Activated T-helper 1 cell treated with anti-CD3 and anti-CD28 coated beads, Interleukin-12 subunit alpha, Interleukin-12 subunit beta, Interleukin-2, Interleukin-4 antibody, amounts not matched to agents 30 ng/mL and 10 ng/mL and 1 ng/mL, durations not matched to agents 14 hours and 24 hours and 36 hours (primary cell): ENCODE results near the gene PSEN2. TPM values are rescaled to one million over a fixed set of nuclear protein-coding genes. Genes with fewer than 3 reads are reported as not detected.

Experiments
- DNase-seq: peaks from one replicate; pipeline ENCODE4 v3.0.0; 2021; ENCODE audit warnings: low spot score
- H3K27ac Mint-ChIP-seq: one replicate; pipeline ENCODE4 v1.8.0; 2021; ENCODE audit warnings: mild to moderate bottlenecking, mixed read lengths
- H3K27me3 Mint-ChIP-seq: one replicate; pipeline ENCODE4 v1.8.0; 2022; ENCODE audit warnings: mild to moderate bottlenecking, moderate library complexity, mixed read lengths; ENCODE audit not compliant: insufficient read depth
- H3K36me3 Mint-ChIP-seq: one replicate; pipeline ENCODE4 v1.8.0; 2021; ENCODE audit warnings: low read depth, mixed read lengths
- H3K4me1 Mint-ChIP-seq: one replicate; pipeline ENCODE4 v1.8.0; 2021; ENCODE audit warnings: low read depth, mixed read lengths
- H3K4me3 Mint-ChIP-seq: one replicate; pipeline ENCODE4 v1.8.0; 2021; ENCODE audit warnings: mild to moderate bottlenecking, moderate library complexity, mixed read lengths
- H3K9me3 Mint-ChIP-seq: one replicate; pipeline ENCODE4 v1.8.0; 2021; ENCODE audit warnings: mixed read lengths
- intact Hi-C: fragments of 100-400 bp; cut with micrococcal nuclease; formaldehyde crosslinking; loops from one replicate; pipeline ENCODE4 v1.15.1; 2024
- total RNA-seq: library from RNA; stranded (reverse); gene quantifications from 2 replicates; pipeline ENCODE4 v1.2.3, GENCODE V29; 2022

PSEN2 gene
- 13.5 and 14.3 TPM in 2 replicates for total RNA-seq

DNA sequence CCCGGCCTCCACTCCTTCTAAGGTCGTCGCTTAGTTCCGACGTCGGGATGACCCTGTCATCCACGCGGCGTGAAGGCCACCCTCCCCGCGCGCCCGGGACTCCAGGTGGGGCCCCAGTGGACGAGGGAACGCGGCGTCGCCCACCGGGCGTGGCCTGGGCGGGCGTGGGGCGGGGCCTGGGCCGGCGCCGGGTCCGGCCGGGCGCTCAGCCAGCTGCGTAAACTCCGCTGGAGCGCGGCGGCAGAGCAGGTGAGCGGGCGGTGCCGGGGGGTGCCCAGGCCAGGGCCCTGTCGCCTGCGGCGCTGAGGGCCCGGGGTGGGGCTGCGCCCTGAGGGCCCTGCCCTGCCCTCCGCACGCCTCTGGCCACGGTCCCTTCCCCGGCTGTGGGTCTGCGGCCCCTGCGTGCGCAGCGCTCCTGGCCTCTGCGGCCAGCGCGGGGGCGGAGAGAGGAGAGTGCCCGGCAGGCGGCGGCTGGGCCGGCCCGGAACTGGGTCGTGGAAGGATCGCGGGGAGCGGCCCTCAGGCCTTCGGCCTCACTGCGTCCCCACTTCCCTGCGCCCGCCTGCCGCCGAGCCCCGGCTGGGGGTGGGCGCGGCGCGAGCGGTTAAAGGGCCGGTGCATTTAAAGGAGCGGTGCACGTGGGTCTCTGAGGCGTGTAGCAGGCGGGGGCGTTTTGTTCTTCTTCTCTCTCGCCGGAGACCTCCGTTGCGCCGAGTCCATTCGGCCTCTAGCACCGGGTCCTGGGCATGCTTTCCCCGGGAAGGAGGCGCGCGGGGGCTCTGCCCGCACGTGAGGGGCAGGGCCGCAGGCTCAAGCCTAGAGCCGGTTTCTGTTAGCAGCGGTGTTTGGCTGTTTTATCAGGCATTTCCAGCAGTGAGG, at the start of gene PSEN2:
Gene PSEN2 (plus strand): TSS at position 216 of the 879 bp plus-strand sequence. CDS start 11,292 bp downstream, outside the sequence.
- no peaks in the 10 kb centered on the region for H3K36me3 Mint-ChIP-seq
- H3K9me3 Mint-ChIP-seq = no peaks in the 10 kb centered on the region
- peaks cover 22% of the 10 kb centered on the region for H3K4me1 Mint-ChIP-seq
- intact Hi-C loops = loop anchor here (1.0 kb wide), 2 partner anchors 12 to 70 kb away; partner anchors contain the start of gene COQ8A
- H3K27ac Mint-ChIP-seq = peak within 1 kb of the TSS; percentile 55
- peak; percentile 71 for DNase-seq
- peaks cover 26% of the 10 kb centered on the region for H3K27me3 Mint-ChIP-seq
- H3K4me3 Mint-ChIP-seq = peak within 1 kb of the TSS; percentile 81

DNA sequence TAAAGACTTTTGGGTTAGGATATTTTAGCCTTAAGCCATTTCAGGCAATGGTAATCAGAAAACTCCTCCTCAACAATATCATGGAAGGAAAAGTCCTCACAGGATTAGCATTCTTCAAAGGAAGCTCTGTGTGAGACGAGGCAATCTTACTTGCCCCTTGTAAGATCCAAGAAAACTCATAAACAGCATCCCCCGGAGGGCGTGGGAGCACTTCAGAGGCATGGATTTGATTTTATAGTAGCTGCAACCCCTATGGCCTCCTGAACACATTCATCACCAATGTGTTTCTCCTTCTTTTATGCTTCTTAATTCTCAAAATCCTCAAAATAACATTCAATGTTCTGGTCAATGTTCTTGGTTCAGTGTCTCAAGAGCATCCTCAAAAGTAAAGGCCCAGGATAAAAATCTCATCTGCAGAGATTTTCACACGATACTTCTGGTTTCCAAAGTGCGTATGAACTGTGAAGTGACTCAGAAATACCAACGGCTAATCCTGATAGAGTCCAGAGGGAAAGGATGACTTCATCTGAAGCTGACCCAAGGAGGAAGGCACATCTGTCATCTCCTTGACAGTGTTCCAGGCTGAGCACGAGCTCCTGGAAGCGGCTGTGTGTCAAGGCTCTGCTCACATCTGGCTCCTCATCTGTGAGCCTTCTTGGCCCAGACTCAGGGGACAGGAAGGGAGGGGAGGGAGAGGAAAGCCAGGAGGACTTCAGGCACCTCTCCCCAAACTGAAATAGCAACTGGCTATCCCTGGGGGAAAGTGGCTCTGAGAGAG, 49.3 kb upstream of the PSEN2 start:
- Mint-ChIP-seq H3K4me1 (peaks cover 10% of the 10 kb centered on the region), H3K4me3 (no peak overlapping the region), H3K27me3 (no peaks in the 10 kb centered on the region), H3K27ac (no peak overlapping the region), H3K36me3 (peaks cover 2% of the 10 kb centered on the region), H3K9me3 (no peaks in the 10 kb centered on the region)
- intact Hi-C loops = no loop called here
- DNase-seq = no peak

DNA sequence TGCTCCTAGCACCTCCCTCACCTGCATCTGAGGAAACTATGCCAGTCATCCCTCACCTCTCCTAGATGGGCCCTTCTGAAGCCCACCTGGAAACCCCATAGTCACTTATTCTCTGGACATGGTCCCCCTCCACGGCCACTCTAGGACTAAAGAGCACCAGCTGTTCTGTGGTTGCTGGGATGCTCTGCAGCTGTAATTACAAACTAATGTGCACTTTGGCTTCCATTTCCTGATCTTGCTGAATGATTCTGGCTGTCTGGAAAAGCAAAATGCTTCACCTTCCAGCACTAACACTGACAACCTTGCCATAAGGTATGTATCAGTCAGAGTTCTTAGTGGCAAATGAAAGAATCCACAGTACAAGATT, 48.7 kb upstream of the PSEN2 start:
- Mint-ChIP-seq H3K36me3 (peaks cover 2% of the 10 kb centered on the region), H3K27me3 (no peaks in the 10 kb centered on the region), H3K9me3 (no peaks in the 10 kb centered on the region), H3K4me3 (no peak overlapping the region), H3K27ac (no peak overlapping the region), H3K4me1 (peaks cover 10% of the 10 kb centered on the region)
- DNase-seq = no peak
- intact Hi-C loops = no loop called here

DNA sequence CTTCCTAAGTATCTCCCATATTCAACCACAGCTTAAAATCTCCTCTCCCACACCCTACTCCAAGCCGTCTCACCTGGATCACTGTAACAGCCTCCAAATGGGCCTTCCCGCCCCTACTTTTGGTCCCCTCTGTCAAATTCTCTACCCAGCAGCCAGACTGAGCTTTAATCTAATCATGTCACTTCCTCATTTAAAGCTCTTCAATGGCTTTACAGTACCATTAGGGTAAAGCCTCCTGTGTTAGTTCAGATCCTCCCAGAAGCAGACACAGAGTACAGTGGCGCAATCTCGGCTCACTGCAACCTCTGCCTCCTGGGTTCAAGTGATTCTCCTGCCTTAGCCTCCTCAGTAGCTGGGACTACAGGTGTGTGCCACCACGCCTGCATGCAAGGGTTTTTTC, 46.8 kb upstream of the PSEN2 start:
- H3K27ac Mint-ChIP-seq = no peak overlapping the region
- H3K27me3 Mint-ChIP-seq = no peaks in the 10 kb centered on the region
- peaks cover 2% of the 10 kb centered on the region for H3K36me3 Mint-ChIP-seq
- H3K4me3 Mint-ChIP-seq = no peak overlapping the region
- no peaks in the 10 kb centered on the region for H3K9me3 Mint-ChIP-seq
- H3K4me1 Mint-ChIP-seq = peaks cover 26% of the 10 kb centered on the region
- intact Hi-C loops = no loop called here
- no peak for DNase-seq

DNA sequence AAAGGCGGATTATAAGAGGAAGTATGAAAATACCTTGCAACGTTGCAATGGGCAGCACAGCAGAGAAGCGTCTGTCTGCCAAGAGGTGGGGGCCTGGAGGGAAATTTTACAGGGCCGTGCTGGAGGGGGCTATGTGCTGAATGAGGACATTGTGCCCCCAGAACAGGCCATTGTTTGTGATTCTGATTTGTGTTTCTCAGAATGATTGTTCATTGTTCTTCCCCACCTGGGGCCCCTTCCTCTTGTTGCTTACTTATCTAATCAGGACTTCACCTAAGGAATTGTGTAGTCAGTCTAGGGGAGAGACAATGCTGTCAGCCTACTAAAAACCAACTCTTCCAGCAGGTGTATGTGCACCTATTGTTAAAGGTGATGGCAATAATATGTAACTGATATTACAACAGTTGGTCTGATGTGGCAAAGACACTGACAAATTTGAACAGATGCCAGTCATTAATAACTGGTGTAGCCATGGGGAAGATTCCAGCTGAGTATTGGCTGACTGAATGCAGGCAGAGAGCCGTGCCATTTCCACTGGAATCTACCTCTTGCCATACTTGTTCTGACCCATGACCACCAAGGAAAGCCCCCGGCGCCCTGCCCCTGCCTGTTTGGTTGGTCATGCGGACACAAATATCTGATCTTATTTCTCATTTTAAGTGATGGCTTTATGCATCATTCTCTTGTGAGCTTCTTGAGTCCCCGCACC, 45.2 kb upstream of the PSEN2 start:
- peaks cover 2% of the 10 kb centered on the region for H3K36me3 Mint-ChIP-seq
- peaks cover 26% of the 10 kb centered on the region for H3K4me1 Mint-ChIP-seq
- intact Hi-C loops = loop anchor here (5.0 kb wide), 1 partner anchor 492 kb away; the partner anchor contains the start of gene CDC42BPA
- no peak for DNase-seq
- no peaks in the 10 kb centered on the region for H3K9me3 Mint-ChIP-seq
- no peak overlapping the region for H3K4me3 Mint-ChIP-seq
- H3K27me3 Mint-ChIP-seq = no peaks in the 10 kb centered on the region
- no peak overlapping the region for H3K27ac Mint-ChIP-seq

DNA sequence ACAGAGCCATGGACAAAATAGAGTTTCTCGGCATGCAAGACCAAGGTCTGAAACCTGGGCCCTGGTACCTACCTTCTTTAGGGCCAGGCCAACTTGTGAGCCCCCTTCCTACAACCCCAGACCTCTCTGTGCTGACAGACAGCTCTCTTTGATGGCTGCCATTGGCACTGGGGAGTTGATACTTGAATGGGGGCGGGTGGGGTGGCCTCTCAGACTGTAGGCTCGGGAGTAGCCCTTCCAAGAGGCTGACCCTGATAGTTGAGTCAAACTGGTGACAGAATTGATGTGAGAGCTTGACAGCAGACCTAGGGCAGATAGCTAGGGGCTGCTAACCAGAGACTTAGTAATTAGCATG, 44.7 kb upstream of the PSEN2 start:
- Mint-ChIP-seq H3K4me3 (no peak overlapping the region), H3K27me3 (peaks cover under 1% of the 10 kb centered on the region), H3K9me3 (no peaks in the 10 kb centered on the region), H3K27ac (no peak overlapping the region), H3K4me1 (peaks cover 28% of the 10 kb centered on the region), H3K36me3 (peaks cover 2% of the 10 kb centered on the region)
- no peak for DNase-seq
- intact Hi-C loops = loop anchor here (5.0 kb wide), 1 partner anchor 492 kb away; the partner anchor contains the start of gene CDC42BPA

DNA sequence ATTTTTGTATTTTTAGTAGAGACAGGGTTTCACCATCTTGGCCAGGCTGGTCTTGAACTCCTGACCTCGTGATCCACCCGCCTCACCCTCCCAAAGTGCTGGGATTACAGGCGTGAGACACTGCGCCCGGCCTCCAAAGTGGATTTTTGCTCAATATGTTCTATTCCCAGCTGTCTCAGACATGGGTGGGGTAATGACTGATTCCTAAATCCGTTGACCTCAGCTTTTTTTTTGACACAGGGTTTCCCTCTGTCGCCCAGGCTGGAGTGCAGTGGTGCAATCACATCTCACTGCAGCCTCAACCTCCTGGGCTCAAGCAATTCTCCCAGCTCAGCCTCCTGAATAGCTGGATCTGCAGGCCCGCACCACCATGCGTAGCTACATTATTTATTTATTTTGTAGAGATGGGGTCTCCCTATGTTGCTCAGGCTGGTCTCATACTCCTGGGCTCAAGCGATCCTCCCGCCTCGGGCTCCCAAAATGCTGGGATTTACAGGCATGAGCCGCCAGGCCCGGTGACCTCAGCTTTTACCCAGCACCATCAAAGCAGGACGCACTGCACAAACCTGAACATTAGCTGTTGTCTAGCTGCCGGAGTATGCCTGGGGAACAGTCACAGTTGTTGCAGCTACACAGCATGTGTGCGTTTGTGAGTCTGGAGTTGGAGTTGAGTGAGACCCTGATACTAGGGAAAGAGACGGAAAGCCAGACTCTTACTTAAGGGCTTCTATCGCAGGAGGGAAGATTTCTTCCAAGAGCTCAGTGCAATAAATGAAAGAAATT, 43.7 kb upstream of the PSEN2 start:
- peaks cover 3% of the 10 kb centered on the region for H3K27me3 Mint-ChIP-seq

DNA sequence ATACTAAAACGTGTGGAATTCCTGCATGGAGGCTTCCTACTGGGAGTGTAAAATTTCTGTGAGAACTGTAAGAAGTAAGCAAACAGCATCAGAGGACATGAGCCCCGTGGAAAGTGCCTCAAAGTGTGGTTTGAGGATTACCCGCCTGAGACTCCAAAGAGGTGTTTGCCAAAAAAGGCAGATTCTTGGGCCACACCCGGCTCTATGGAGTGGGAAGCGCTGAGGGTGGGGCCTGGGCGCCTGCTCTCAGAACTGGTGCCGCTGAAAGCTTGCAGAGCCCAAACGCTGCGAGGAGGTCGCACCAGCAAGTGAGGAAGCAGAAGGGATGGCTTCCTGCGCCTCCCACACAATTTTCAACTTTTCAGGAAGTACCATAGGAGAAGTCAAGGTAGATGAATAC, 43.0 kb upstream of the PSEN2 start:
- DNase-seq = no peak
- Mint-ChIP-seq H3K9me3 (no peaks in the 10 kb centered on the region), H3K27ac (peak overlapping the region; percentile 89), H3K4me3 (peak overlapping the region; percentile 57), H3K4me1 (peaks cover 32% of the 10 kb centered on the region), H3K36me3 (peaks cover 2% of the 10 kb centered on the region), H3K27me3 (peaks cover 3% of the 10 kb centered on the region)
- intact Hi-C loops = loop anchor here (5.0 kb wide), 1 partner anchor 490 kb away; the partner anchor contains the start of gene CDC42BPA

More for the DNA sequence above, 43.7 kb upstream of the PSEN2 start:
- Mint-ChIP-seq H3K27ac (peak overlapping the region; percentile 89), H3K4me3 (no peak overlapping the region), H3K36me3 (peaks cover 2% of the 10 kb centered on the region), H3K9me3 (no peaks in the 10 kb centered on the region), H3K4me1 (peaks cover 32% of the 10 kb centered on the region)
- intact Hi-C loops = loop anchor here (5.0 kb wide), 1 partner anchor 491 kb away; the partner anchor contains the start of gene CDC42BPA
- DNase-seq = no peak

DNA sequence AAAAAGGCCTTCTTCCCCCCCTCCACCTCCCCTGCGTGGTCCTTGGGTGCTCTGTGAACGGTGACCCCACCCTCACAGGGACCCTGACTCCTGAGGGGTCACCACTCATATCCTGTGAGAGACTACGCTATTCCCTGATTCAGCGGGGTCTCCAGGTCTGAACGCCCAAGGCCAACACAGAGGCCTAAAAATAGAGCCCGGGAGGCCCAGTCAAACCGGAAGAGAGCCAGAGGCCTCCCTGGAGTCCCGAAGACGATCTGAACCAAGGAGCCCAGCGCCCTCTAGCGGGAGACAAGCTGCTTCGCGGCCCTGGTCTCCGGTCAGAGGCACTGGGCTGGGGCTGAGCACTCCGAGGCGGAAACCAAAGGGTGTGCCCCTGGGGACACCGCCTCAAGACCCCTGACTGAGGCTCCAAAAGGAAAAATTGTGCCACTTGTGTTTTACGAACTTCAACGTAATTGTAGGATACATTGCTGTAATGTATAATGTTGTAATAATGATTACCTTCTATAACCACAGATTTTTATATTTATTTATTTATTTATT, 42.4 kb upstream of the PSEN2 start:
- Mint-ChIP-seq H3K36me3 (peaks cover 2% of the 10 kb centered on the region), H3K4me3 (no peak overlapping the region), H3K4me1 (peaks cover 32% of the 10 kb centered on the region), H3K9me3 (no peaks in the 10 kb centered on the region), H3K27ac (peak overlapping the region; percentile 89), H3K27me3 (peaks cover 5% of the 10 kb centered on the region)
- intact Hi-C loops = loop anchor here (1.0 to 5.0 kb wide), 10 partner anchors 29 to 489 kb away; partner anchors contain the start of genes CDC42BPA and ITPKB
- peak; percentile 91 for DNase-seq

DNA sequence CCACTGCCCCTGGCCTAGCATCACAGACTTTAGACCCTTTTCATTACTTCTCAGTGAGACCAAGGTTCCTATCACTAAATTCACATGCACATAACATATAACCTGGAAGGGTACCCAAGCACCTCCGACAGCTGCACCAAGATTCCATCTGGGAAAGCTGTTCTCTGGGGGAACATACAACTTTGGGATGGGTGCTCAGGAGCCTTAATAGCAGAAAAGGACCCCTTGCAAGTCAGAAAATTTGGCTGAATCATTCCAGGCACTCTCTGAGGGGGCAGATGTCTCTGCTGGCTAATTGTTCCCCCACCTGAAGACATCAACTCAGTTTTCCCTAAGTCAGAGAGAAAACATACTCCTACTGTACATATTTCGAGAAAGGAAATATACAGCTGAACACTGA, 41.3 kb upstream of the PSEN2 start:
- no peak overlapping the region for H3K4me3 Mint-ChIP-seq
- peaks cover 5% of the 10 kb centered on the region for H3K27me3 Mint-ChIP-seq
- intact Hi-C loops = loop anchor here (2.0 to 5.0 kb wide), 3 partner anchors 30 to 488 kb away; partner anchors contain the start of gene CDC42BPA
- no peak for DNase-seq
- no peak overlapping the region for H3K27ac Mint-ChIP-seq
- H3K4me1 Mint-ChIP-seq = peaks cover 28% of the 10 kb centered on the region
- H3K9me3 Mint-ChIP-seq = peaks cover 8% of the 10 kb centered on the region
- H3K36me3 Mint-ChIP-seq = no peaks in the 10 kb centered on the region

DNA sequence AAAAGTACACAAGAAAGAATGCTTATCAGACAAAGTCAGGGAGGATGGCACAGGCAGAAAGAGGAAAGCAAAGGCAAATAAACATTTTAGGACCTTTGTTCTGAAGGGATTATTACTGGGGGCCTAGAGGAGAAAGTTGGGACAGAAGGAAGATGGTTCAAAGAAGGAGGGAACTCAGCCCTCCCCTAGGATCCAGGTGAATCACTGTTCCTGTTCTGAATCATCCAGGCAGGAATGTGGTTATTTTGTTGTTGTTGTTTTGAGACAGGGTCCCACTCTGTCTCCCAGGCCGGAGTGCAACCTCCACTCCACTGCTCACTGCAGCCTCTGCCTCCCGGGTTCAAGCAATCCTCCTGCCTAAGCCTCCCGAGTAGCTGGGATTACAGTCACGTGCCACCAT, 38.5 kb upstream of the PSEN2 start:
- intact Hi-C loops = no loop called here
- no peaks in the 10 kb centered on the region for H3K36me3 Mint-ChIP-seq
- no peak overlapping the region for H3K27ac Mint-ChIP-seq
- peaks cover 18% of the 10 kb centered on the region for H3K9me3 Mint-ChIP-seq
- no peak for DNase-seq
- H3K4me3 Mint-ChIP-seq = no peak overlapping the region
- peaks cover 20% of the 10 kb centered on the region for H3K4me1 Mint-ChIP-seq
- peaks cover 5% of the 10 kb centered on the region for H3K27me3 Mint-ChIP-seq
